Gastroesophageal sphincter (tissue), 3 donors: ENCODE data around the gene ADCY2.

Experiments
- CTCF ChIP-seq, 4 experiments: fragments of 200-600 bp in 2 of 4; fragments of 450-650 bp in 2 of 4; sonication (generic) in 1 of 4; IDR thresholded peaks; one replicate each; pipeline ENCODE4 v1.5.1; 2017 to 2019; ENCODE audit warnings: antibody characterized with exemption in 4 of 4, mild to moderate bottlenecking in 2 of 4, moderate library complexity in 2 of 4
- EP300 ChIP-seq: sonication (generic); formaldehyde crosslinking; IDR thresholded peaks from one replicate; pipeline ENCODE4 v1.6.1; 2017; ENCODE audit warnings: antibody characterized with exemption, mild to moderate bottlenecking
- POLR2A ChIP-seq, 2 donors: fragments of 450-650 bp; IDR thresholded peaks; one replicate each; pipeline ENCODE4 v1.6.1; 2017; ENCODE audit warnings: antibody characterized with exemption in 2 of 2, mild to moderate bottlenecking in 2 of 2, moderate library complexity in 1 of 2

GRCh38 chr5:7844901-7845300 is 449.0 kb downstream of the ADCY2 start:
- no peak for TF ChIP-seq CTCF (IDR thresholded peaks at IDR 0.05)
- TF ChIP-seq EP300 = no peak
- TF ChIP-seq POLR2A (IDR thresholded peaks at IDR 0.05) = no peak
